GM21576 (cell line): ENCODE data around the gene NDOR1.
A peak's percentile ranks its signal among the peaks of the same experiment; 100 is the strongest.

ENCODE experiments used
- ATAC-seq: cut with Tn5 transposase; IDR thresholded peaks from one replicate; pipeline ENCODE4 v1.9.1; 2021; ENCODE audit warnings: mild to moderate bottlenecking, moderate library complexity; ENCODE audit not compliant: unreplicated experiment

The NDOR1 gene

DNA sequence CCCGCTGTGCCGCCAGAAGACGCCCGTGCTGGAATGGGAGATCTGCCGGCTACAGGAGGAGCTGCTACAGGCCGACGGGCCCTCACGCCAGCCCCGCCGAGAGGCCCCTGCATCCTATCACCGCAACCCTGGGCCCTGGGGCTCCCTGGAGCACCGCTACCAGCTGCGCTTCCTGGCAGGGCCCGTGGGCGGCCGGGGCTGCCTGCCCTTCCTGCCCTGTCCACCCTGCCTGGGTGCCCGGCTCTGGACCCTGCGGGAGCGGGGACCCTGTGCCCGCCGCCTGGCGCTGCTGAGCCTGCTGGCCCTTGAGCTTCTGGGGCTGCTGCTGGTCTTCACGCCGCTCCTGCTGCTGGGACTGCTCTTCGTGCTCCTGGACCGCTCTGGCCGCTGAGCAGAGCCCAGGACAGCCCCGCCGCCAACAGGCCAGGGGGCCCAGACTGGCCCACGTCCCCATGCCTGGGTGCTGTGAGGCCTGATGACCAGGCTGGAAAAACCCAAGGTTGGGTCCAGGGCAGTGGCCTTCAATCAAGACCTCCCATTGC is 12.8 kb downstream of the NDOR1 start:
- ATAC-seq = no peak

DNA sequence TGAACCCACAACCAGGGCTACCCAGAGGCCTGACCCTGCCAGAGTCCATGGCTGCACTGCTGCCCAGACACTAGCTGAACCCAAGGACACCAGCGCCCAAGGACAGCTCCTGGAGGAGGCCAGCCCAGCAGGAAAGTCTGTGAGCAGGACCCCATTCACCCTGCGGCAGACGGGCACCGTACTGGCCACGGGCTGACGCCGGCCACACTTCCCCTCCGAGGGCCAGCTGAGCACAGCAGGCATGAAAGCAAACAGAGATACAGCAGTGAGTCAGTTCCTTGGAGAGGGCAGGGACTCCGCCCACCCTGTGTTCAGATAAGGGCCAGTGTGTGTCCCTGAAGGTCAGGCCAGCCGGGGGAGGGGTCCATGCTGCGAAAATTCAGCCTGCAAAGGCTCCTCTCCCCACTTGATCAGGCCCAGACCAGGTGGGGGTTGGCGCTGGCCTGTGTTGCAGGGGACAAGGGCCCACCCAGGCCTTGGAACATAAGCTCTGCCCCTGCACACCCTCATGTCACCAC is 13.3 kb downstream of the NDOR1 start:
- ATAC-seq = no peak

- ATAC-seq = no peak
Measured at GRCh38 chr9:137219757-137220316, 14.3 kb downstream of the NDOR1 start.

DNA sequence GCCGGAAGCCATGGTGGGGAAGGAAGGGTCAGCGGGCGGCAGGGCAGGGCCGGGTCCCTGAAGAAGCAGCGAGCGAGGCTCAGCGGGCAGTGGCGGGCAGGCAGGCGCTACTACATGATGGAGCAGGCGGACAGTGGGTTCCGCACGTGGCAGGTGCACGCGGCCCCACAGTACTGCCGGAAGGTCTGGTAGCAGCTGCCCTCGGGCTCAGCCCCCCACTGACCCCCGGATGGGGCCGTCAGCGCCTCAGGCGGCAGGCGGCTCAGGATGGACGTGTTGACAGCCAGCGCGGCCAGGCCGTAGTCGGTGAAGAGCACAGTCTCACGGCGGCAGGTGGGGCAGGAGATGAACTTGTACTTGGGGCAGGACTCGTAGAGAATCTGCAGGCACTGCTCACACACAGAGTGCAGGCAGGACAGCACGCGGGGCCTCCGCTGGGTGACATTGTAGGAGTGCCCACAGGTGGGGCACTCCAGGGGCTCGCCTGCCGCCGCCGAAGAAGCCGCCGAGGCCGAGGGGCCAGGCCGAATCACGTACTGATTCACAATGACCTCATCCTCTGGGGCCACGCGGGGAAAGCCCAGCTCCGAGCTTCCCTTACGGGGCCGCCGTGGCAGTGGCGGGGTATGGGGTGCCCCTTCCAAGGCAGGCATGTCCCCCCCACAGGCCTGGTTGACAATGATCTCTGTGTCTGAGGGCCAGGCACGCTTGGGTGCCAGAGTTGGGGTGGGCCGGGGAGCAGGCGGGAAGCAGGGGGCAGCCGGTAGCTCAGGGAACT is 15.0 kb downstream of the NDOR1 start:
- ATAC-seq = no peak

GRCh38 chr9:137221095-137221505 is 15.6 kb downstream of the NDOR1 start:
- ATAC-seq = no peak

- ATAC-seq = no peak
Measured at GRCh38 chr9:137221506-137222111, 16.1 kb downstream of the NDOR1 start.

GRCh38 chr9:137222190-137223077 is 16.9 kb downstream of the NDOR1 start, which contains the start of gene RNF208:
Gene RNF208, minus strand, starts transcription at chr9:137222240. Its CDS starts 1,028 bp downstream, at chr9:137221212.
- no peak for ATAC-seq

GRCh38 chr9:137223078-137223970 is 17.8 kb downstream of the NDOR1 start:
- peak; percentile 59 for ATAC-seq

DNA sequence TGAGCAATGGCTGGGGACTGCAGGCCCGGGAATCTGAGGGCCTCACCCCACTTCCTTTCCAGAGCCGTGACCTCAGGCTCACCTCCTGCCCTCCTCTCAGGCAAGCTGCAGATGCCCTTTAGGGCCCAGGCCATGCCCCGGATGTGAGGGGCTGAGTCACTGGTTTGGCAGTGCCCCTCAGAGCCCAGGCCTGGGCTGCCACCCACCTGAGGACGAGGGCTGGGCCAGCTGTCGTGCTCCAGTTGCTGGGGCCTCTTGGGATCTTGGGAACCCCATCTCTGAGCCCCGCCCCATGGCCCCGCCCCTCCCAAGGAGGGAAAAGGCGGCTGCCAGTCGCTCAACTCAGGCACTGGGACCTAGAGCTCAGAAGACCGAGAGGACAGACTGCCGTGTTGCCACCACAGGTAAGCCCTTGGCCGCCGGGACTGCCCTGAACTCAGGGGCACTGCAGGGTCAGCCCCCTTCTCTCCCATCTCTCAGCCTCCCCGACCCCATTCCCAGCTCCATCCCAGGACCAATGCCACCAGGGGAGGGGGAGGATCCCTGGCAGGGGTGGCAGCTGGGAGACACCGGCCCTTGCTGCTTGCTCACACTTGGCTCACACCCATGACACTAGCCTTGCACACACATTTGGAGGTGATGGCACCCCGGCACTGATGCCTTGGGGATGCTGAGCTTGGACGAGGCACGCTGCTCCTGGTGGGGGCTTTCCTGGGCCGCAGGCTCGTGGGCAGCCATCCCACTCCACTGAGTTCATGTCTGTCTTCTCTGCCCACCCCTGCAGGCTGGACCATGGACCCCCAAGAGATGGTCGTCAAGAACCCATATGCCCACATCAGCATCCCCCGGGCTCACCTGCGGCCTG is 19.6 kb downstream of the NDOR1 start, which contains the start of gene CYSRT1:
Gene CYSRT1 (plus strand): TSS at position 345 of the 865 bp plus-strand sequence. CDS start 448 bp downstream, at position 793.
- ATAC-seq = no peak

GRCh38 chr9:137225699-137226331 is 20.3 kb downstream of the NDOR1 start:
- ATAC-seq = no peak

DNA sequence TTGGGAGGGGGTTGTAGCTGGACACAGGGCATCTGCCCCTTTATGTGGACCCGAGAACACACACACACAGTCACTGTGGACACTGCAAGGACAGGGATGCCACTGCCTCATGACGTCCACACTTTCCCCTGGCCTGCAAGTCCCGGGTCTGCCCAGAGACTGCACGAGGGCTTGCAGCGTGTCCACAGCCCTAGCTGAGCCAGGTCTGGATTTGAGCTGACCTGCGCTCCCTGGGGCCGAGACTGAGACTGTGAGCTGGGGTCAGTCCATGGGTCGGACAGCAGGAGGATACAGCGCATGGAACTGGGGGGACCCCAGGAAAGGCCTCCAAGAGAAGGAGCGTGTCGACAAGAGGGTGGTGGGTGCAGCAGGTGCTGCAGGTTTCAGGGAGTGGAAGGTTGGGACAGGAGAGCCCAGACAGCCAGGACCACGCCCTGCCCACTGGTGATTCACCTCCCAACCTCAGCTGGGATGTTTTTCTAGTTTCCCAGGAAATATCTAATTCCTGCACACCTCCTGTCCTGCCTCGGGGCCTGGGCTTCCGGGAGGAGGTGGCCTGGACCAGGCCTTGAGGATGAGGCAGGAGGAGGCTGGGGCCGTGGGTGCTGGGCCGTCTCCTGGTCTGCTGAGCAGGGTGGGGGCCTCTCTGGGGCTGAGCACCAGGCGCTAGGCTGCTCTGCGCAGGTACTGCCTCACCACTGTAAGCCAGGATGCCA is 21.0 kb downstream of the NDOR1 start:
- no peak for ATAC-seq

DNA sequence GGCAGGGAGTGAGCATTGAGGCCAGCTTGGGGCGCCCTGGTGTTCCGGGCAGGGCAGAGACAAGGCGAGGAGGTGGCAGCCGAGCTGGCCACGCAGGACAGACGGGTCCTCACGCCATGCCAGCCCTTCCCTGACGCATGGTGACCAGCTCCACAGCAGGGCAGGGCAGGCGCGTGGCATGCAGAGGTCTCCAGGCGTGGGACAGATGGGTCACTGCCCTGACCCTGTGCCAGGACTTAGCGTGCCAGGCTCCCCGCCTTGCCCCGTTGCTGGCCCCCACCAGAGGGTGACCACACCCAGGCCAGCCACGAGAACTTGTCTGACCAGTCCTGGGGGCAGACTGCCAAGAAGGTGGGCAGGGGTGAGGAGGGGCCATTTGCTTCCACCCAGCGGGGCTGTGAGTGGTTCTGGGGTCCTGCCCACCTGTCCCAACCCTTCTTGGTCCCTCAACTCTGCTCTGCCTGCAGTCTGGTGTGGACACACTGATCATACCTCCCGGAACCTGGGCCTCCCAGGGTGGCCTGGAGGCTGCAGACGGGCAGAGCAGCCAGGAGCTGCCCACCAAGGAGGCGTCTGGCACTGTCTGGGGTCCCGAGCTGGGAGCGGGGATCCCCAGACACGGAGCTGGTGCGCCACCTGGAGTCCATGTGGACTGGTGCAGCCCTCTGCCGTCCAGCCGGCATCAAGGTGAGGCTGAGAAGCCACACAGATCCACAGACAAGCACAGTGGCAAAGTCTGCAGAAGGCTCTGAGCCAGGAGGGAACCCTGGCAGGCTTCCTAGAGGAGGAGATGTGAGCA is 21.8 kb downstream of the NDOR1 start, which contains the start of gene RNF224:
Gene RNF224 (plus strand): TSS at position 449 of the 799 bp plus-strand sequence. CDS start 834 bp downstream, outside the sequence.
- no peak for ATAC-seq

GRCh38 chr9:137227853-137228505 is 22.5 kb downstream of the NDOR1 start:
- no peak for ATAC-seq

DNA sequence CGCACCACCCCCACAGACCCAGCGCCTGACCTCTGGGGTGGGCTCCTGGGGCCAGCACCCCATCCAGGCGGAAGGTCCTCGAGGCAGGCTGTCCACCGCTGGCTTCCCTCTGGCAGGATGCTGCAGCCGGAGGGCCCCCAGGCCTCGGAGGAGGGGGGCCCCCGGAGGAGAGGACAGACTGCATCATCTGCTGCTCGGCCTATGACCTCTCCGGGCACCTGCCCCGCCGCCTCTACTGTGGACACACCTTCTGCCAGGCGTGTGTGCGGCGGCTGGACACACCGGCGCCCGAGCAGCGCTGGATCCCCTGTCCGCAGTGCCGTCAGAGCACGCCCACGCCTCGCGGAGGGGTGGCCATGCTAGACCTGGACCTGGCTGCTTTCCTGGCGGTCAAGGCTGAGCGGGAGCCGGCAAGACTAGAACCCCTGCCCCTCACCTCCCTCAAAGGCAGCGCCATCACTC is 23.0 kb downstream of the NDOR1 start:
- ATAC-seq = no peak

- no peak for ATAC-seq
Measured at GRCh38 chr9:137228968-137229896, 23.7 kb downstream of the NDOR1 start.
